ENCODE data around the gene GH1.

Gene GH1

GRCh38 chr17:63937920-63938319 lies 19.3 kb upstream of the GH1 start:
- no peaks in the 10 kb centered on the region for H3K9me2 ChIP-seq (replicated peaks; ENCODE audit: control insufficient read depth, low read length)
- H3K4me1 ChIP-seq (ENCODE audit: control insufficient read depth, low read length): peaks cover 73% of the 10 kb centered on the region
- peak overlapping the region; percentile 48; the same call in 1 of the 2 replicates for H3K4me2 ChIP-seq (ENCODE audit: low read length)
- H3K9me3 ChIP-seq (ENCODE audit: control insufficient read depth, insufficient read depth, low read length): no peaks in the 10 kb centered on the region
- no peaks in the 10 kb centered on the region for H4K20me1 ChIP-seq (ENCODE audit: control insufficient read depth, insufficient read depth, low read depth, low read length)
- no peaks in the 10 kb centered on the region; the same call in 1 of the 2 replicates for H3K79me2 ChIP-seq (ENCODE audit: control insufficient read depth, low read length)
- no peaks in the 10 kb centered on the region for H3K36me3 ChIP-seq (ENCODE audit: control insufficient read depth, low read length)
- H3F3A ChIP-seq (ENCODE audit: control insufficient read depth, insufficient read depth): 0 out of 2 replicates have a peak, but pooled peaks cover 4% of the 10 kb centered on the region
- H3K4me3 ChIP-seq (ENCODE audit: low read length): no peak overlapping the region
- H3K27ac ChIP-seq (ENCODE audit: low read depth, low read length): no peak overlapping the region
- TF ChIP-seq EZH2phosphoT487 (IDR thresholded peaks at IDR 0.05; ENCODE audit: borderline replicate concordance, low read length) (no peak), CTCF (IDR thresholded peaks at IDR 0.05; ENCODE audit: low read depth, low read length, poor library complexity, severe bottlenecking) (no peak)
- H3K27me3 ChIP-seq (ENCODE audit: control insufficient read depth, low read length): no peaks in the 10 kb centered on the region

- peak overlapping the region; percentile 48 for H3K4me2 ChIP-seq (ENCODE audit: low read length)
- peaks cover 79% of the 10 kb centered on the region for H3K4me1 ChIP-seq (ENCODE audit: control insufficient read depth, low read length)
- peaks cover 6% of the 10 kb centered on the region for H3K79me2 ChIP-seq (ENCODE audit: control insufficient read depth, low read length)
- no peaks in the 10 kb centered on the region for H4K20me1 ChIP-seq (ENCODE audit: control insufficient read depth, insufficient read depth, low read depth, low read length)
- H3K36me3 ChIP-seq (ENCODE audit: control insufficient read depth, low read length): no peaks in the 10 kb centered on the region
- H3K4me3 ChIP-seq (ENCODE audit: low read length): peak overlapping the region; percentile 26
- H3F3A ChIP-seq (ENCODE audit: control insufficient read depth, insufficient read depth): 0 out of 2 replicates have a peak, but pooled peaks cover 4% of the 10 kb centered on the region
- peak; percentile 34 for TF ChIP-seq CTCF (IDR thresholded peaks at IDR 0.05; ENCODE audit: low read depth, low read length, poor library complexity, severe bottlenecking)
- TF ChIP-seq EZH2phosphoT487 (IDR thresholded peaks at IDR 0.05; ENCODE audit: borderline replicate concordance, low read length): no peak
- H3K27ac ChIP-seq (ENCODE audit: low read depth, low read length): peak overlapping the region; percentile 24
- no peaks in the 10 kb centered on the region for H3K9me3 ChIP-seq (ENCODE audit: control insufficient read depth, insufficient read depth, low read length)
- no peaks in the 10 kb centered on the region for H3K9me2 ChIP-seq (replicated peaks; ENCODE audit: control insufficient read depth, low read length)
- no peaks in the 10 kb centered on the region for H3K27me3 ChIP-seq (ENCODE audit: control insufficient read depth, low read length)
Measured at GRCh38 chr17:63937319-63937718, 18.7 kb upstream of the GH1 start.

GRCh38 chr17:63934183-63935112 lies 15.8 kb upstream of the GH1 start:
- no peaks in the 10 kb centered on the region for H3K9me2 ChIP-seq (replicated peaks; ENCODE audit: control insufficient read depth, low read length)
- H3F3A ChIP-seq (ENCODE audit: control insufficient read depth, insufficient read depth): peaks cover 10% of the 10 kb centered on the region; the same call in 1 of the 2 replicates
- peak overlapping the region; percentile 98; the same call in 1 of the 2 replicates for H3K4me3 ChIP-seq (ENCODE audit: low read length)
- H3K4me1 ChIP-seq (ENCODE audit: control insufficient read depth, low read length): peaks cover 88% of the 10 kb centered on the region
- peaks cover 13% of the 10 kb centered on the region for H4K20me1 ChIP-seq (ENCODE audit: control insufficient read depth, insufficient read depth, low read depth, low read length)
- peak overlapping the region; percentile 92 for H3K27ac ChIP-seq (ENCODE audit: low read depth, low read length)
- H3K4me2 ChIP-seq (ENCODE audit: low read length): peak overlapping the region; percentile 99
- TF ChIP-seq CTCF (IDR thresholded peaks at IDR 0.05; ENCODE audit: low read depth, low read length, poor library complexity, severe bottlenecking) (no peak), EZH2phosphoT487 (IDR thresholded peaks at IDR 0.05; ENCODE audit: borderline replicate concordance, low read length) (no peak)
- H3K79me2 ChIP-seq (ENCODE audit: control insufficient read depth, low read length): peaks cover 33% of the 10 kb centered on the region
- no peaks in the 10 kb centered on the region for H3K27me3 ChIP-seq (ENCODE audit: control insufficient read depth, low read length)
- peaks cover 27% of the 10 kb centered on the region for H3K36me3 ChIP-seq (ENCODE audit: control insufficient read depth, low read length)
- no peaks in the 10 kb centered on the region for H3K9me3 ChIP-seq (ENCODE audit: control insufficient read depth, insufficient read depth, low read length)
